Fibroblast of lung (primary cell): ENCODE results near the gene KICS2. TPM values are rescaled to one million over a fixed set of nuclear protein-coding genes. Genes with fewer than 3 reads are reported as not detected.

Experiments
- DNase-seq, 2 donors: peaks; one replicate each; pipeline versions ENCODE4 v3.0.0 to v3.0.0-alpha.2; 2010; ENCODE audit warnings: low read depth in 2 of 2
- H2AFZ ChIP-seq: 2 replicates; pipeline ENCODE4 v1.5.1; 2012; ENCODE audit warnings: low read length, control low read depth, inconsistent platforms
- H3K27ac ChIP-seq: 2 replicates; pipeline ENCODE4 v1.5.1; 2011; ENCODE audit warnings: low read length, control low read depth; ENCODE audit not compliant: insufficient read depth
- H3K27me3 ChIP-seq: 2 replicates; pipeline ENCODE4 v1.5.1; 2011; ENCODE audit warnings: mild to moderate bottlenecking, low read length; ENCODE audit not compliant: control insufficient read depth, insufficient read depth
- H3K36me3 ChIP-seq: 2 replicates; pipeline ENCODE4 v1.5.1; 2011; ENCODE audit warnings: low read length; ENCODE audit not compliant: control insufficient read depth, insufficient read depth
- H3K4me1 ChIP-seq: 2 replicates; pipeline ENCODE4 v1.5.1; 2011; ENCODE audit warnings: low read length; ENCODE audit not compliant: control insufficient read depth, insufficient read depth; ENCODE audit errors: extremely low read depth
- H3K4me2 ChIP-seq: 2 replicates; pipeline ENCODE4 v1.5.1; 2011; ENCODE audit warnings: low read length, control low read depth; ENCODE audit not compliant: insufficient read depth; ENCODE audit errors: extremely low read depth
- H3K4me3 ChIP-seq, 4 experiments: fragments of 200-600 bp in 1 of 4; sonication (generic) in 1 of 4; replicated peaks in 1 of 4; 2 replicates each; pipeline ENCODE4 v1.5.1; 2011 to 2016; ENCODE audit warnings: low read length in 4 of 4, low read depth in 3 of 4, mild to moderate bottlenecking in 3 of 4, control low read depth in 2 of 4, inconsistent platforms in 1 of 4, mixed read lengths in 1 of 4; ENCODE audit not compliant: insufficient read depth in 1 of 4; ENCODE audit errors: control extremely low read depth in 1 of 4
- H3K79me2 ChIP-seq: 2 replicates; pipeline ENCODE4 v1.5.1; 2012; ENCODE audit warnings: mild to moderate bottlenecking, low read length, inconsistent platforms; ENCODE audit not compliant: control insufficient read depth, insufficient read depth
- H3K9ac ChIP-seq: 2 replicates; pipeline ENCODE4 v1.5.1; 2011; ENCODE audit warnings: mild to moderate bottlenecking, low read length, control low read depth; ENCODE audit not compliant: insufficient read depth
- H3K9me3 ChIP-seq: 2 replicates; pipeline ENCODE4 v1.5.1; 2012; ENCODE audit warnings: low read depth, low read length; ENCODE audit not compliant: control insufficient read depth, insufficient read depth
- H4K20me1 ChIP-seq: 2 replicates; pipeline ENCODE4 v1.5.1; 2011; ENCODE audit warnings: low read length; ENCODE audit not compliant: control insufficient read depth, insufficient read depth; ENCODE audit errors: extremely low read depth
- CTCF ChIP-seq, 2 donors: IDR thresholded peaks in 1 of 2; conservative IDR thresholded peaks in 1 of 2; 1 replicate in 1 of 2; 2 replicates in 1 of 2; pipeline ENCODE4 v1.5.1; 2011 to 2012; ENCODE audit warnings: low read length in 2 of 2, control low read depth in 1 of 2, inconsistent platforms in 1 of 2, low read depth in 1 of 2, mild to moderate bottlenecking in 1 of 2
- EZH2 ChIP-seq: IDR thresholded peaks from 2 replicates; pipeline ENCODE4 v1.5.1; 2012; ENCODE audit warnings: low read length, control low read depth, mild to moderate bottlenecking; ENCODE audit errors: missing control alignments
- polyA plus RNA-seq, 2 donors: library from polyadenylated mRNA; depleted of rRNA in 1 of 2; stranded (reverse) in 1 of 2; unstranded in 1 of 2; fragments of >200 nt; gene quantifications; 2 replicates each; pipeline ENCODE4 v1.2.1, GENCODE V29; 2011 to 2012; ENCODE audit warnings: missing spikeins in 1 of 2
- total RNA-seq: library from RNA; depleted of rRNA; stranded (reverse); fragments of >200 nt; gene quantifications from 2 replicates; pipeline ENCODE4 v1.2.1, GENCODE V29; 2014

Gene KICS2
- total and polyA plus RNA-seq, 2 donors (not counting 1 experiment from before 2014, with no cell fraction given): 3.2 to 9.7 TPM

DNA sequence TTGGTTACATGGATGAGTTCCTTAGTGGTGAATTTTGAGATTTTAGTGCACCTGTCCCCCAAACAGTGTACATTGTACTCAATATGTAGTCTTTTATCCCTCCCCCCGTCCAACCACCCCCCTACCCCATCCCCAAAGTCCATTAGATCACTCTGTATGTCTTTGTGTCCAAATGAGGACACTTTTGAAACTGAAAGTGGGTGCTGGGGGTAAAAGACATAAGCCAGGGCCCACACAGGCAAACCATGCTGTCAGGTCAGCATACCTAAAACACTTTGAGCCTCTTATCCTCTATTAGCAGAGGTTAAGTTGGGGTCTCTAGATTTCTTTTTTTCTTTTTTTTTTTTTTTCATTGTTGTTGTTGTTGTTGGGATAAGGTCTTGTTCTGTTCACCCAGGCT lies 31.3 kb upstream of the KICS2 start:
- TF ChIP-seq CTCF (conservative IDR thresholded peaks at IDR 0.05 in 1 of 2, IDR thresholded peaks at IDR 0.05 in 1 of 2; ENCODE audit: low read depth in 1 of 2, low read length in 2 of 2) (no peak), EZH2 (no peak)
- H3K36me3 ChIP-seq: no peaks in the 10 kb centered on the region
- no peaks in the 10 kb centered on the region for H3K4me1 ChIP-seq
- no peak overlapping the region for H3K4me2 ChIP-seq
- no peak overlapping the region for H2AFZ ChIP-seq
- H3K9me3 ChIP-seq: no peaks in the 10 kb centered on the region
- no peak overlapping the region for H3K4me3 ChIP-seq
- H3K79me2 ChIP-seq: no peaks in the 10 kb centered on the region
- no peak for DNase-seq
- H4K20me1 ChIP-seq: no peaks in the 10 kb centered on the region
- H3K27ac ChIP-seq: no peak overlapping the region
- H3K27me3 ChIP-seq: no peaks in the 10 kb centered on the region
- no peak overlapping the region for H3K9ac ChIP-seq

GRCh38 chr12:64252681-64253080 lies 30.6 kb upstream of the KICS2 start:
- Histone ChIP-seq H3K27me3 (no peaks in the 10 kb centered on the region), H3K27ac (no peak overlapping the region), H3K4me3 (no peak overlapping the region), H3K9ac (no peak overlapping the region), H3K9me3 (no peaks in the 10 kb centered on the region), H2AFZ (no peak overlapping the region), H4K20me1 (no peaks in the 10 kb centered on the region), H3K36me3 (no peaks in the 10 kb centered on the region), H3K79me2 (no peaks in the 10 kb centered on the region), H3K4me2 (no peak overlapping the region), H3K4me1 (no peaks in the 10 kb centered on the region)
- no peak for TF ChIP-seq CTCF (conservative IDR thresholded peaks at IDR 0.05 in 1 of 2, IDR thresholded peaks at IDR 0.05 in 1 of 2; ENCODE audit: low read depth in 1 of 2, low read length in 2 of 2)
- peak in 1 of 2 donors; percentile 94 for DNase-seq

DNA sequence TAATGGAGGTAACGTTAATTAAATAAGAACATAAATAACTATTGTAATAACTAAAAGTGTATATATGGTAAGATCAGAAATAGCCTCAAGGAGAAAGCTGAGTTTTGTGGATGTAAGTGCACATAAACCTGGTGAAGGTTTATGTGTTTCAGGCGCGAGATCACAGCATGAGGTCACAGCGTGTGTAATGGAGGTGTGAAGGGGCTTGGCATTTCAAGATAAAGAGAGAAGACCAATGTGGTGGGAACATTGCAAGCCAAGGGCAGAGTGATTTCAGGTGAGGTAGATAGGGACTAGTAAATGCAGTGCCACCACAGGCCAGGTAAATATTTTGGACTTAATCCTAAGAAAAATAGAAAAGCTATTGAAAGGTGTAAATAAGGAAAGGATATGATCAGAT lies 21.7 kb upstream of the KICS2 start:
- H2AFZ ChIP-seq: no peak overlapping the region
- TF ChIP-seq EZH2 (no peak), CTCF (conservative IDR thresholded peaks at IDR 0.05 in 1 of 2, IDR thresholded peaks at IDR 0.05 in 1 of 2; ENCODE audit: low read depth in 1 of 2, low read length in 2 of 2) (no peak)
- no peak for DNase-seq

More for the DNA sequence above, 21.7 kb upstream of the KICS2 start:
- Histone ChIP-seq H4K20me1 (no peaks in the 10 kb centered on the region), H3K79me2 (no peaks in the 10 kb centered on the region), H3K27ac (no peak overlapping the region), H3K4me3 (no peak overlapping the region), H3K36me3 (no peaks in the 10 kb centered on the region), H3K4me1 (no peaks in the 10 kb centered on the region), H3K9ac (no peak overlapping the region), H3K4me2 (no peak overlapping the region), H3K9me3 (no peaks in the 10 kb centered on the region), H3K27me3 (no peaks in the 10 kb centered on the region)
